PC-3 (cell line): ENCODE measurements around the gene NPTX1. TPM values are rescaled to one million over a fixed set of nuclear protein-coding genes. Genes with fewer than 3 reads are reported as not detected.

Source experiments
- ATAC-seq: fragments of 200-7000 bp; cut with Tn5 transposase; 2 replicates; pipeline ENCODE4 v1.9.1; 2020; ENCODE audit warnings: mild to moderate bottlenecking, moderate library complexity
- BruUV-seq: library from RNA; stranded (reverse); fragments of 400-500 nt; replicated peaks from 2 replicates; lab custom pipeline; 2021; lab: Mats Ljungman, UMichigan
- CTCF ChIA-PET: fragments of 300-600 bp; sonication (Branson Sonifier 250); formaldehyde crosslinking; loops from one replicate; lab custom pipeline; 2022; ENCODE audit warnings: antibody characterized with exemption; lab: Charles Lee
- POLR2A ChIA-PET: fragments of 300-600 bp; sonication (Branson Sonifier 250); formaldehyde crosslinking; loops from one replicate; lab custom pipeline; 2022; ENCODE audit warnings: antibody characterized with exemption; ENCODE audit not compliant: unreplicated experiment; lab: Charles Lee
- DNase-seq: peaks from one replicate; pipeline ENCODE4 v3.0.0-alpha.2; 2015
- H2AFZ ChIP-seq: fragments of 300-600 bp; sonication (generic); 2 replicates; pipeline ENCODE4 v1.6.0; 2016; ENCODE audit warnings: antibody characterized with exemption, low read length
- H3F3A ChIP-seq: fragments of 300-600 bp; sonication (generic); one replicate; pipeline ENCODE4 v1.6.0; 2017; ENCODE audit warnings: antibody characterized with exemption, low read length, control low read depth, mild to moderate bottlenecking; ENCODE audit not compliant: unreplicated experiment
- H3K27ac ChIP-seq: fragments of 300-600 bp; sonication (generic); 2 replicates; pipeline ENCODE4 v1.5.1; 2016; ENCODE audit warnings: mild to moderate bottlenecking, low read length
- H3K27me3 ChIP-seq: fragments of 300-600 bp; sonication (generic); 2 replicates; pipeline ENCODE4 v1.6.1; 2016; ENCODE audit warnings: low read length, mixed read lengths
- H3K36me3 ChIP-seq: fragments of 300-600 bp; sonication (generic); 2 replicates; pipeline ENCODE4 v1.6.1; 2016; ENCODE audit warnings: low read depth, mixed run types, low read length, mixed read lengths
- H3K4me1 ChIP-seq: fragments of 300-600 bp; sonication (generic); 2 replicates; pipeline ENCODE4 v1.5.1; 2016; ENCODE audit warnings: low read length; ENCODE audit not compliant: insufficient read depth
- H3K4me2 ChIP-seq: fragments of 300-600 bp; sonication (generic); 2 replicates; pipeline ENCODE4 v1.6.0; 2016; ENCODE audit warnings: low read length
- H3K4me3 ChIP-seq: fragments of 300-600 bp; sonication (generic); 2 replicates; pipeline ENCODE4 v1.5.1; 2016; ENCODE audit warnings: mild to moderate bottlenecking, low read length, mixed read lengths
- H3K79me2 ChIP-seq: fragments of 300-600 bp; sonication (generic); 2 replicates; pipeline ENCODE4 v1.6.1; 2017; ENCODE audit warnings: low read length, mixed read lengths
- H3K9ac ChIP-seq: fragments of 300-600 bp; sonication (generic); 2 replicates; pipeline ENCODE4 v1.6.0; 2016; ENCODE audit warnings: mild to moderate bottlenecking, low read length
- H3K9me2 ChIP-seq: fragments of 300-600 bp; sonication (generic); replicated peaks from 2 replicates; pipeline ENCODE4 v1.6.1; 2016; ENCODE audit warnings: mixed run types, low read length, mixed read lengths
- H3K9me3 ChIP-seq: fragments of 300-600 bp; sonication (generic); 2 replicates; pipeline ENCODE4 v1.6.1; 2016; ENCODE audit warnings: low read length, mixed read lengths
- H4K20me1 ChIP-seq: fragments of 300-600 bp; sonication (generic); 2 replicates; pipeline ENCODE4 v1.6.1; 2016; ENCODE audit warnings: low read length, mixed read lengths
- EZH2 ChIP-seq: fragments of 300-600 bp; sonication (generic); IDR thresholded peaks from one replicate; pipeline ENCODE4 v1.6.1; 2017; ENCODE audit warnings: antibody characterized with exemption, mild to moderate bottlenecking, low read length; ENCODE audit not compliant: unreplicated experiment
- EZH2phosphoT487 ChIP-seq: fragments of 300-600 bp; sonication (generic); IDR thresholded peaks from 2 replicates; pipeline ENCODE4 v1.6.1; 2018; ENCODE audit warnings: mild to moderate bottlenecking, antibody characterized with exemption, low read length, borderline replicate concordance
- intact Hi-C: fragments of 100-400 bp; cut with micrococcal nuclease; formaldehyde crosslinking; loops from 2 replicates; pipeline ENCODE4 v1.9.0; 2023
- total RNA-seq: library from RNA; depleted of rRNA; stranded (reverse); fragments of >200 nt; gene quantifications from 2 replicates; pipeline ENCODE4 v1.2.3, GENCODE V29; 2014
- TF ChIP-seq, protein P1 (sequence below): fragments of 300-600 bp; sonication (generic); conservative IDR thresholded peaks from 2 replicates; pipeline ENCODE4 v1.5.1; 2017; ENCODE audit warnings: antibody characterized with exemption, low read depth, mild to moderate bottlenecking, low read length

NPTX1 gene
- total RNA-seq, 1 experiment from 2014 or later: 0.55 TPM

DNA sequence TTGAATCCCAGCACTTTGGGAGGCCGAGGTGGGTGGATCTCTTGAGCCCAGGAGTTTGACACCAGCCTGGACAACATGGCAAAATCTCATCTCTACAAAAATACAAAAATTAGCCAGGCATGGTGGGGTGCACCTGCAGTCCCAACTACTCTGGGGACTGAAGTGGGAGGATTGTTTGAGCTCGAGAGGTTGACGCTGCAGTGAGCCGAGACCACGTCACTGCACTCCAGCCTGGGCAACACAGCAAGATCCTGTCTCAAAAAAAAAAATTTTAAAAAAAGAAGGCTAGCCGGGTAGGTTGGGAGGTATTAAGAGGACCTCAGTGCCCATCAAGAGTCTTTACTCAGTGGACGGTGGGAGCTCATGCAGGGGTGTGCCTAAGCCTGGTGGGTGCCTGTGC is 3.8 kb upstream of the NPTX1 start:
- intact Hi-C loops: no loop called here
- Histone ChIP-seq H3K79me2 (no peaks in the 10 kb centered on the region), H3K9me3 (no peaks in the 10 kb centered on the region), H3K4me1 (peaks cover 16% of the 10 kb centered on the region), H3K4me2 (no peak overlapping the region), H2AFZ (no peak overlapping the region), H3K27ac (no peak overlapping the region), H3F3A (no peaks in the 10 kb centered on the region), H3K9me2 (no peaks in the 10 kb centered on the region), H3K27me3 (peaks cover 41% of the 10 kb centered on the region), H3K36me3 (no peaks in the 10 kb centered on the region), H4K20me1 (no peaks in the 10 kb centered on the region), H3K9ac (no peak overlapping the region), H3K4me3 (no peak overlapping the region)
- ATAC-seq: no peak
- CTCF ChIA-PET: no interaction called here
- no peak for DNase-seq
- POLR2A ChIA-PET: no interaction called here
- no TSS peak for BruUV-seq
- TF ChIP-seq EZH2 (no peak), EZH2phosphoT487 (no peak)
- TF ChIP-seq, protein P1, sequence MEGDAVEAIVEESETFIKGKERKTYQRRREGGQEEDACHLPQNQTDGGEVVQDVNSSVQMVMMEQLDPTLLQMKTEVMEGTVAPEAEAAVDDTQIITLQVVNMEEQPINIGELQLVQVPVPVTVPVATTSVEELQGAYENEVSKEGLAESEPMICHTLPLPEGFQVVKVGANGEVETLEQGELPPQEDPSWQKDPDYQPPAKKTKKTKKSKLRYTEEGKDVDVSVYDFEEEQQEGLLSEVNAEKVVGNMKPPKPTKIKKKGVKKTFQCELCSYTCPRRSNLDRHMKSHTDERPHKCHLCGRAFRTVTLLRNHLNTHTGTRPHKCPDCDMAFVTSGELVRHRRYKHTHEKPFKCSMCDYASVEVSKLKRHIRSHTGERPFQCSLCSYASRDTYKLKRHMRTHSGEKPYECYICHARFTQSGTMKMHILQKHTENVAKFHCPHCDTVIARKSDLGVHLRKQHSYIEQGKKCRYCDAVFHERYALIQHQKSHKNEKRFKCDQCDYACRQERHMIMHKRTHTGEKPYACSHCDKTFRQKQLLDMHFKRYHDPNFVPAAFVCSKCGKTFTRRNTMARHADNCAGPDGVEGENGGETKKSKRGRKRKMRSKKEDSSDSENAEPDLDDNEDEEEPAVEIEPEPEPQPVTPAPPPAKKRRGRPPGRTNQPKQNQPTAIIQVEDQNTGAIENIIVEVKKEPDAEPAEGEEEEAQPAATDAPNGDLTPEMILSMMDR: no peak

DNA sequence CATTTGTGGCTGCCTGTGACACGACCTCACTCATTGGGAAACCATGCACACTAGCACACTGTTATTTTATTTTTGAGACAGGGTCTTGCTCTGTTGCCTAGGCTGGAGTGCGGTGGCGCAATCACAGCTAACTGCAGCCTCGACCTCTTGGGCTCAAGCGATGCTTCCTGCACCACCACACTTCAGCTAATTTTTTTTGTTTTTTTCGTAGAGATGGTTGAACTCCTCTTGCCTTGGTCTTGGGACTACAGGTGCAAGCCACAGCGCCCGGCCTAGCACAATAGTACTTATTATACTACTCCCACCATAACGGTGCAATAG is 2.8 kb upstream of the NPTX1 start:
- no peak overlapping the region for H2AFZ ChIP-seq
- no peak overlapping the region for H3K4me2 ChIP-seq
- intact Hi-C loops: no loop called here
- no peaks in the 10 kb centered on the region for H3K9me2 ChIP-seq
- no peaks in the 10 kb centered on the region for H4K20me1 ChIP-seq
- POLR2A ChIA-PET: no interaction called here
- H3K4me1 ChIP-seq: peaks cover 27% of the 10 kb centered on the region
- DNase-seq: no peak
- no peak for TF ChIP-seq EZH2
- no peak for TF ChIP-seq EZH2phosphoT487
- TF ChIP-seq, protein P1: no peak
- H3K27me3 ChIP-seq: peaks cover 42% of the 10 kb centered on the region
- H3K27ac ChIP-seq: no peak overlapping the region
- H3K4me3 ChIP-seq: no peak overlapping the region
- no peaks in the 10 kb centered on the region for H3K9me3 ChIP-seq
- H3K79me2 ChIP-seq: no peaks in the 10 kb centered on the region
- no peaks in the 10 kb centered on the region for H3F3A ChIP-seq
- no peaks in the 10 kb centered on the region for H3K36me3 ChIP-seq
- H3K9ac ChIP-seq: no peak overlapping the region
- no peak for ATAC-seq
- CTCF ChIA-PET: no interaction called here
- BruUV-seq: no TSS peak

DNA sequence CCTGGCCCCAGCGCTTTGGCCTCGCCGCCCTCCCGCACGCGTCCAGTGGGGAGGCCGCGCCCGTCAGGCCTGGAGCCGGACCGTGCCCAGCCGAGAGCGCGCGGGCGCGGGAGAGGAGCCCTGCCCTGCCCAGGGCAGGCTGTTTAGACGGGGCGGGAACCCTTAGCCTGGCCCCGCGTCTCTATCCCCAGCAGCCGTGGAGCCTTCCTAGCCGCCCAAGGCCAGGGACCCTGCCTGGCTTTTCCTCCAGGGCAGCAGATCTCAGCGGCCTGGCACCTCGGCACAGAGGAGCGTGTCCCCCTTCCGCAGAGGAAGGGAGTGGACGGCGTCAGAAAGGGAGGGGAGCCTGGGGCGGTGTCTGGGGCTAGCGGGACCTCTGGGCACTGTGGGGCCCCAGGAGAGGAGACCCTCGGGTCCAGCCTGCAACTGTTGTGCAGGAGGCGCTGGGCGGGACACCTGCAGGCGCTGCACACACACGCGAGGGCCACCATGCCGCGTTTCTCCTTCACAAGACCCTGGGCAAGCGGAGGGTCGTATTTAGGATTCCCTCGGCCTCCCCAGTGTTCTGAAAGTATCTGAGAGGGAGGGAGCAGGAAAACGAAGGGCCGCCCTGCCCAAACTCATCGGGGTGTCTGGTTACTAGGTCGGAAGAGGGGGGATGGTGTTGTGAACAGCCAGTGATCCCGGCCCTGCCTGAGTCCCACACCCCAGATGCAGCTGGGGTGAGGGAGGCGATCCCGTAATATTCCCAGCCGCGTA is 2.3 kb upstream of the NPTX1 start:
- Histone ChIP-seq H3F3A (no peaks in the 10 kb centered on the region), H3K4me1 (peaks cover 28% of the 10 kb centered on the region), H3K36me3 (no peaks in the 10 kb centered on the region), H2AFZ (no peak overlapping the region), H3K79me2 (no peaks in the 10 kb centered on the region), H3K9me2 (no peaks in the 10 kb centered on the region), H4K20me1 (no peaks in the 10 kb centered on the region), H3K9me3 (no peaks in the 10 kb centered on the region), H3K9ac (no peak overlapping the region), H3K4me3 (no peak overlapping the region), H3K27ac (no peak overlapping the region), H3K4me2 (no peak overlapping the region), H3K27me3 (peaks cover 42% of the 10 kb centered on the region)
- ATAC-seq (no peak), DNase-seq (no peak)
- intact Hi-C loops: no loop called here
- TF ChIP-seq EZH2 (no peak), EZH2phosphoT487 (no peak)
- TF ChIP-seq, protein P1: no peak
- CTCF ChIA-PET: interaction anchor here (0.5 kb wide), 1 partner anchor 51 kb away, joined by 5 read pairs; no protein-coding TSS in a partner anchor
- no TSS peak for BruUV-seq
- POLR2A ChIA-PET: no interaction called here
